ENCODE measurements around the gene C5AR2.

Gene C5AR2

GRCh38 chr19:47390533-47391488 is 58.8 kb downstream of the C5AR2 start:
- DNase-seq = no peak

GRCh38 chr19:47391510-47392223 is 59.7 kb downstream of the C5AR2 start:
- peak; percentile 73 for DNase-seq
